T-helper 22 cell (primary cell): ENCODE results near the gene CCDC85C.

Experiments used
- DNase-seq: peaks from one replicate; pipeline ENCODE4 v3.0.0-alpha.2; 2020; ENCODE audit warnings: low read depth

CCDC85C gene

GRCh38 chr14:99628887-99629618 is 25.0 kb upstream of the CCDC85C start:
- peak; percentile 23 for DNase-seq

DNA sequence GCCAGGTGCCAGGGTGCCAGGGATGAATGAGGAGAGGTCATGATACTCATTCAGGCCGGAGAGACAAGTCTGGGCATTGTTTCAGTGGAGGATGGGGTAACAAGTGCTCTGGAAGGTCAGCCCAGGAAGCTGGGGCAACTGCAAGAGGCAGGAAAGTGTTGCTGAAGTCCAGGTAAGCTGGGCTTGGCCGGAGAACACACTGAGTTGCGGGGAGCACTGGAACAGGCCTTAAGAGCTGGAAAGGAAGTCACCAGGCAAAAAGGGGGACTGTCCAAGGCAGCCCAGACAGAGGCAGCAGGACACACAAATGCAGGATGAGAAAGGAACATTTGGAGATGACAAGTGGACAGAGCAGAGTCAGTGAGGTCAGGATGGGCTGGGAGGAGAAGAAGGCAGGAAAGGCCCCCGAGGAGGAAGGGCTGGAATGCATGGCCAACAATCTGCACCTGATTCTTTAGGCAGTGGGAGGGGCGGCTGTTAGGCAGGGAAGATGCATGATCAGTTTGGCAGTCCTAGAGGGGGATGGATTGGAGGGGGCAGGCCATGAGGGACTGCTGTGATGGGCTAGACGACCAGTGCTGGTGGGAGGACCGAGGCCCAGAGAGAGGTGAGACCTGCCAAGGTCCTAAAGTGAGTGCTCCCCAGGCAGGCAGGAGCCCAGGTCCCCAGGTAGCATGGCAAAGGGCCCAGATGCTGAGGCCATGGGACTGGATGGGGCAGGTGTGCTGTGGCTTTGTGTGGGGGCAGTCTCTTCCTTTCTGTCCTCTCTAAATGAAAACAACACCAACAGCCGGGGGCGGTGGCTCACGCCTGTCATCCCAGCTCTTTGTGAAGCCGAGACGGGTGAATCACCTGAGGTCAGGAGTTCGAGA is 23.7 kb upstream of the CCDC85C start:
- DNase-seq, result no peak

DNA sequence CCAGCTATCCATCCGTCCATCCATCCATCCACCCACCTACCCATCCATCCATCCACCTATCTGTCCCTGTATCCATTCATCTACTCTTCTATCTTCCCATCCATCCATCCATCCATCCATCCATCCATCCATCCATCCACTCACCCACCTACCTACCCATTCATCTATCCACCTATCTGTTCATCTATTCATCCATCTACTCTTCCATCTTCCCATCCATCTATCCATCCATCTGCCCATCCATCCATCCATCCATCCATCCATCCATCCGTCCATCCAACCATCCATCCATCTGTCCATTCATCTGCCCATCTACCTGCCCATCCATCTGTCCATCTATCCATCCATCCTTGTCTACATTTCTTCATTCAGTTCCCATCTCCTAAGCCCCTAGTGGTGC is 23.1 kb upstream of the CCDC85C start:
- no peak for DNase-seq

- DNase-seq, result no peak
Observed at GRCh38 chr14:99626041-99626648, 22.1 kb upstream of the CCDC85C start.

GRCh38 chr14:99625476-99625875 is 21.5 kb upstream of the CCDC85C start:
- DNase-seq, result no peak

- DNase-seq, result no peak
Observed at GRCh38 chr14:99624971-99625370, 21.0 kb upstream of the CCDC85C start.

DNA sequence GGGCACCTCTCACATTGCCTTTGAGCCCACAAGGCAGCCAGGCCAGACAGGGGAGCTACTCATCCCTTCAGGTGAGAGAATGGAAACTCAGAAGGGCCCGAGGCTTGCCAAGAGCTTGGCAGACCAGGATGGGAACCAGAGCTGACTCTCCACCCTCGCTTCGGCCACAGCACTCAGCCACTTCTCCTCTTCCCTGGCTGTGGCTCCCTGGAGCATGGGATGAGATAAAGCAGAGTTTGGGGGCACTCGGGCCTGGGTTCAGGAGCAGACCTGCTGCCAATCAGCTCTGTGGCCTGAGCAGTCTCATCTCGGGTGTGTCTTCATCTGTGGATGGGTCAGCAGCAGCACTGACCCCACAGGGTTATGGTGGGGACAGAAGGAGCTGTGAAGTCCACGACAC is 20.0 kb upstream of the CCDC85C start:
- no peak for DNase-seq

GRCh38 chr14:99621948-99622347 is 17.9 kb upstream of the CCDC85C start:
- no peak for DNase-seq

- no peak for DNase-seq
Observed at GRCh38 chr14:99619835-99620834, 16.1 kb upstream of the CCDC85C start.

DNA sequence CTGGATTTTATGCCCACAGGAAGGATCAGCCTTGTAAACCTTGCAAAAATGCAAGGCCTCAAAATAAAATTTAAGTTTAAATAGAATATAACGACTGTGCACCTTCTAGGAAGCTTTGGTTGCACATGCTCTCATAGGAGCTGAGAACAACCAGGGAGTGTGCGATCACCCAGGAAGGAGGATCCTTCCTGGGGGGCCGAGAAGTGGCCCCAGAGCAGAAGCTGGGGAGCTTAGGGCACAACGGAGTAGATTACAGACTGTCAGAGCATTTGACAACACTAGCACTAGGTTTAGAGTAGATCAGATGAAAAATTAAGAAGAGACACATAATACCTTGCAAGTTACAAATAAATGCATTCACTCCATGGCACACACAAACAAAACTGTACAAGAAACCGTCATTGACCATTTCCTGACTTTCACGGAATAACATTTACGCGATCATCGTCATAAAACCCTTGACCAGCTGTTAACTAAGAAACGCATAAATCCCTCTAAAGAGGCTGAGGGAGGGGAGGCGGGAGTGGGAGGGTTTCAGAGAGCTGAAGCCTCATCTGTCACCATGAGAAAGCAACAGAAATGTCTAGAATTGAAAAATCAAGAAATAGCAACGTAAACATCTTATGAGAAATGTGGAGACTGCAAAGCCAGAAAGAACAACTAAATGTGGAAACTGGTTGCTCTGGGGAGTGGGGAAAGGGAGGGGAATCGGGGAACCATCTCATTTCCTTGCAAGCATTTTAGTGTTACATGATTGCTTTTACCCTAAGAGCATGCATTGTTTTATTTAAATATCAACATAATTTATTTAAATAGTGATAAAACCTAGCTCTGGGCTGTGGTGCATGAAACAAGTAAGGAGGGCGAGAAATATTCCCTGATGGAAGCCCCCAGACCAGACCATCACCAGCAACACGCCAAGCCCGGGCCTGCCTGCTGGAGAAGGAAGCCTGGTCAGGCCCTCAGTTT is 13.1 kb upstream of the CCDC85C start:
- DNase-seq, result no peak

DNA sequence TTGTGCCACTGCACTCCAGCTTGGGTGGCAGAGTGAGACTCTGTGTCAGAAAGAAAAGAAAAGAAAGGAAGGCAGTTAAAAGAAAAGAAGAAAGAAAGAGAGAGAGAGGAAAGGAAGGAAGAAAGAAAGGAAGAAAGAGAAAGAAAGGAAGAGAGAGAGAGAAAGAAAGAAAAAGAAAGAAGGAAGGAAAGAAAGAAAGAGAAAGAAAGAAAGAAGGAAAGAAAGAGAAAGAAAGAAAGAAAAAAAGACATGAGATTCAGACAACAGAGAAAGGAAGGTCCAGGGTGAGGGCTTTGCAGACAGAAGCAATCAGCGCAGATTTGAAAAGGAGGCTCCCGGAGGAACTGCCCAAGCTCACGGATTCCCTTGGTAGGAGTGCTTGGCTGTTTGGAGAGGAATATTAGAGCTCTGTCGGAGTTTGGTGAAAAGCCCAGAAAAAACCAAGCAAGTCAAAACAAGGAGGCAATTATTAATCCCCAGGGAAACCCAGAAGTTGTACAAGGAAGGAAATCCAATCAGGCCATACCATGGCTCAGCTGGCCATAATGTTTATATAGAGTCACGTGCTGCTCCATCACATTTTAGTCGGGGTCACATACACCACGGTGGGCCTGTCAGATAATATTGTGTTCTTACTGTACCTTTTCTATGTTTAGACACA is 11.6 kb upstream of the CCDC85C start:
- no peak for DNase-seq

GRCh38 chr14:99612738-99613330 is 8.8 kb upstream of the CCDC85C start:
- no peak for DNase-seq

- DNase-seq, result no peak
Observed at GRCh38 chr14:99612071-99612737, 8.2 kb upstream of the CCDC85C start.

DNA sequence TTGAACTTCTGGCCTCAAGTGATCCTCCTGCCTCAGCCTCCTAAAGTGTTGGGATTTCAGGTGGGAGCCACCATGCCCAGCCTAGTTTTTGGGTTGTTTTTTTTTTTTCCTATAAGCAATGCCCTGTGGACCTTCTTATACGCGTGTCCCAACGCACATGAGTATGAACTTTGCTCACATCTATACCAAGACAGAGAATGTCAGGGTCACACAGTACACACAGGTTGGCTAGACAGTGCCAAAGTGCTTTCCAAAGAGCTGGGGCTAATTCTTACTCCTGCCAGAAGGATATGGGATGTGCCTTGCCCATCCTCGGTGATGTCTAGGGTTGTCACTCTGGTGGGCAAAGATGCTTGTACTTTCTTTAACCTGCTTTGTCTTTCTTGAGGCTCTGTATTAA is 7.6 kb upstream of the CCDC85C start:
- no peak for DNase-seq

- DNase-seq, result no peak
Observed at GRCh38 chr14:99609245-99610170, 5.5 kb upstream of the CCDC85C start.

- DNase-seq, result no peak
Observed at GRCh38 chr14:99608591-99608990, 4.6 kb upstream of the CCDC85C start.

GRCh38 chr14:99606359-99606758 is 2.4 kb upstream of the CCDC85C start:
- DNase-seq, result no peak
